GM18907 (cell line): ENCODE measurements around the gene SMLR1.

ENCODE experiments used
- ATAC-seq: cut with Tn5 transposase; IDR thresholded peaks from one replicate; pipeline ENCODE4 v1.9.1; 2021; ENCODE audit warnings: mild to moderate bottlenecking, moderate library complexity; ENCODE audit not compliant: unreplicated experiment

SMLR1 gene

GRCh38 chr6:130849594-130849993 lies 22.4 kb downstream of the SMLR1 start:
- no peak for ATAC-seq

- ATAC-seq = no peak
Measured at GRCh38 chr6:130851026-130851425, 23.8 kb downstream of the SMLR1 start.

GRCh38 chr6:130852844-130853554 lies 25.8 kb downstream of the SMLR1 start:
- ATAC-seq = no peak

GRCh38 chr6:130853555-130854183 lies 26.5 kb downstream of the SMLR1 start:
- ATAC-seq = no peak

GRCh38 chr6:130858054-130858453 lies 30.8 kb downstream of the SMLR1 start:
- no peak for ATAC-seq

GRCh38 chr6:130858498-130859160 lies 31.4 kb downstream of the SMLR1 start:
- no peak for ATAC-seq

GRCh38 chr6:130859161-130859867 lies 32.1 kb downstream of the SMLR1 start:
- no peak for ATAC-seq

- no peak for ATAC-seq
Measured at GRCh38 chr6:130862370-130862769, 35.2 kb downstream of the SMLR1 start.

GRCh38 chr6:130863415-130864230 lies 36.4 kb downstream of the SMLR1 start:
- ATAC-seq = no peak

- ATAC-seq = no peak
Measured at GRCh38 chr6:130864344-130864743, 37.1 kb downstream of the SMLR1 start.

- ATAC-seq = no peak
Measured at GRCh38 chr6:130865793-130866192, 38.6 kb downstream of the SMLR1 start.

- no peak for ATAC-seq
Measured at GRCh38 chr6:130869681-130870080, 42.5 kb downstream of the SMLR1 start.

GRCh38 chr6:130870179-130870880 lies 43.1 kb downstream of the SMLR1 start:
- ATAC-seq = no peak

GRCh38 chr6:130872250-130873095 lies 45.3 kb downstream of the SMLR1 start:
- ATAC-seq = peak; percentile 73

GRCh38 chr6:130873746-130874145 lies 46.5 kb downstream of the SMLR1 start:
- no peak for ATAC-seq

- ATAC-seq = no peak
Measured at GRCh38 chr6:130879826-130880225, 52.6 kb downstream of the SMLR1 start.

GRCh38 chr6:130882370-130882769 lies 55.2 kb downstream of the SMLR1 start:
- no peak for ATAC-seq

GRCh38 chr6:130885392-130886192 lies 58.4 kb downstream of the SMLR1 start:
- peak; percentile 94 for ATAC-seq
